T-helper 1 cell treated with Interleukin-12 subunit alpha and Interleukin-12 subunit beta and Interleukin-4 antibody, amounts not matched to agents 30 μg/mL and 1 μg/mL, for 36 hours (primary cell): ENCODE measurements around the gene ALDH3A1.

Experiments
- H3K27ac Mint-ChIP-seq: one replicate; pipeline ENCODE4 v1.8.0; 2021; ENCODE audit warnings: mild to moderate bottlenecking, mixed read lengths
- H3K27me3 Mint-ChIP-seq: one replicate; pipeline ENCODE4 v1.8.0; 2021; ENCODE audit warnings: low read depth, mixed read lengths
- H3K36me3 Mint-ChIP-seq: one replicate; pipeline ENCODE4 v1.8.0; 2021; ENCODE audit warnings: low read depth, mixed read lengths
- H3K4me1 Mint-ChIP-seq: one replicate; pipeline ENCODE4 v1.8.0; 2021; ENCODE audit warnings: low read depth, mixed read lengths
- H3K4me3 Mint-ChIP-seq: one replicate; pipeline ENCODE4 v1.8.0; 2021; ENCODE audit warnings: mild to moderate bottlenecking, moderate library complexity, mixed read lengths
- H3K9me3 Mint-ChIP-seq: one replicate; pipeline ENCODE4 v1.8.0; 2021; ENCODE audit warnings: mixed read lengths

ALDH3A1 gene

DNA sequence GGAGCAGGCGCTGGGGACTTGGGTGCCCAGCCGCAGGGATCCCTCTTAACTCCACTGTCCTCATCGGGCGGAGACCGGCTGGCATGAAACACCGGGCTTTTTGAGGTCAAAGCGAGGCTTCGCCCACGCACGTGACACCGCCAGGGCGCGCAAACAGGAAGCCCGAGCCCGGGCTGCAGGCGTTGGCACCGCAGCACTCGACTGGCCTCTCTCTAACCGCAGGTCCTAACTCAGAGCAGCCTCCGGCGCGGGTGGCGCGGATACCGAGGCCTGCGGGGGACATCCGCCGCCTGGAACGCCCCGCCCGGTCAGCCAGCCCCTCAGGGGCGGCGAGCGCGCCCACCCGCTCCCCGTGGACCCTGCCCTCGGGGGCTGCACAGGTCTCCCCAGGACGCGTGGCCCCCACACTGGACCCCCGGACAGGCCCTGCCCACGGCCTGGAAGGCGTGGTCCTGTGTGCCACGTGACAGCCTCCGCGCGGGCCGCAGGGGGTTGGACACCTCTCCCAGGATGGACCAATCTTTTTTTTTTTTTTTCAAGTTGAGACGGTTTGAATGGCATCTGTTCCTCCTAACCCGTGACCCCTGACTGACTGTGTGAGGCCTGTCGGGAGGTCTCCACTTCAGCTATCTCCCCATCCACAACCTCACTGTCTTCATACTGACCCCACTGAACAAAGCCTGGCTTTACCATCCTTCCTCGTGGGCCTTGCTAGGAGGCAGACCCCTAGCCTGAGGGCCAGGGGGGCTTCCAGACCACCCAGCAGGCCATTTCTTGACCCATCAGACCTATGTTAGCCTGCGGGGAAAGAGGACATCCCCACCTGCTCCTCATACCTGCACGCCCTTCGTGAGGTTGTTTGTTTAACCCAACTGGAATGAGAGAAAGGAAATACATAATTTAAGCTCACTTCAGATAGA lies 23.3 kb downstream of the ALDH3A1 start:
- Mint-ChIP-seq H3K9me3 (no peaks in the 10 kb centered on the region), H3K27me3 (peaks cover 15% of the 10 kb centered on the region), H3K4me1 (peaks cover 6% of the 10 kb centered on the region), H3K4me3 (no peak overlapping the region), H3K36me3 (no peaks in the 10 kb centered on the region), H3K27ac (no peak overlapping the region)

DNA sequence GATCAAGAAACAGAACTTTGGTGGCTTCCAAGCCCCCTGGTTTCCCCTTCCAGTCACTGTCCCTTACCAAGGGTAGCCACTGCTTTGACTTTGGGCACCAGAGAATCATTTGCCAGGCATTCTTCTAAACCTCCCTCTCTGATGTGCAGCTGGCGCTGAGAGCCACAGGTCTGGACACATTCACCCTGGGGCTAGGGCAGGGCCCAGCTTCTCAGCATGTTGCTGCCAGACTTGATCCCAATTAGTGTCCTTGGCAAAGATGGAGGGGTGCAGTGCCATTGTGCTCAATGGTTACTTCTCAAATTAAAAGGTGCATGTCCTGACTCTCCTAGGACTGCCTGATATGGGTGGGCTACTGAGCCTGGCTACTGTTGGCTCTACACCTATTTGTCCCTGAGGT lies 24.1 kb downstream of the ALDH3A1 start:
- Mint-ChIP-seq H3K9me3 (no peaks in the 10 kb centered on the region), H3K27ac (no peak overlapping the region), H3K4me3 (no peak overlapping the region), H3K27me3 (peaks cover 15% of the 10 kb centered on the region), H3K36me3 (no peaks in the 10 kb centered on the region), H3K4me1 (peaks cover 6% of the 10 kb centered on the region)

DNA sequence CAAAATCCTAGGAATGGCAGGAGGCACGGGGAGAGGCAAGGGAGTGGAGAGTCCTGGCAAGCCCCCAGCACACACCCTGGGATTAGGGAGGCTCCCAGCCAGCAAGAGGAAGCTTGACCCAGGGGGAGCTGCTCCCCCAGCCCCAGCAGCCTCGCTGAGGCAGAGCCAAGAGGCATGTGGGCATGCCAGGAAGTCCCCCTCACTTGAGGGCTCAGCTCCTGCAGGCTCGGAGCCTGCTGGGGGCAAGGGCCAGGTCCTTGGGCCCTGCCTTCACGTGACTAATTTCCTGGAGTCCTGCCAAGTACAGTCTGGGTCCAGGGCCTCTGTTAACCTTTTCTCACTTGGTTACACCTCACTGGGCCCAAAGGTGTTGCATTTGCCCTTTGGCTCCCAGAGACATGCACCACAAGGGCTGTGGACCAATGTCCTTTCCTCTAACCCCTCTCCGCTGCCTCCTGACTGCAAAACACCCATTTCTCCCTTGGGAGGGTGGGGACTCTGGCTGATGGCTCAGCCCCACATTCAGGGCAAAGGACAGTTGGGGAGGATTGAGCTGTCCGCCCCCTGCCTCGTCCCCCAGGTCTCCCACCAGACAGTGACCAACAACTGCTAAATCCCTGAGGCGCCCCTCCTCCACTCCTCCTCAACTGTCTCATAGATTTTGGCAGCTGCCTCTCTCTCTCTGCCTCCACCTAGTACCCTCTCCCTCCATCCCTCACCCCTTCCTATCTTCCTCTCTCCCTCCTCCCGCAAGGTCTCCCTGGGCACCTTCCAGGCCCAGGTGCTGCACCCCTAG lies 27.3 kb downstream of the ALDH3A1 start:
- Mint-ChIP-seq H3K36me3 (no peaks in the 10 kb centered on the region), H3K27me3 (peaks cover 15% of the 10 kb centered on the region), H3K9me3 (no peaks in the 10 kb centered on the region), H3K4me3 (no peak overlapping the region), H3K27ac (no peak overlapping the region), H3K4me1 (peaks cover 6% of the 10 kb centered on the region)

DNA sequence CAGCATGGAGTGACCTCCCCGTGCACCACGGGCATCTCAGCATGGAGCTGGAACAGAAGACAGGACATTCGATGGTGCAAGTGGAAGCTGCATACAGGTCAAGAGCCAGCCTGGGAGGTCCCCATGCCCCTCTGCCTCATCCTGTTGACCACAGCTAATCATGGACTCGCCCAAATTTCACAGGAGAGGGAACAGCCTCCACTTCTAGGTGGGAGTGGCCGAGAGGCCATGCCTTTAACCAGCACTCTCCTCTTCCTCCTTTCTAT lies 28.0 kb downstream of the ALDH3A1 start:
- Mint-ChIP-seq H3K9me3 (no peaks in the 10 kb centered on the region), H3K36me3 (no peaks in the 10 kb centered on the region), H3K4me3 (no peak overlapping the region), H3K27me3 (peaks cover 8% of the 10 kb centered on the region), H3K27ac (no peak overlapping the region), H3K4me1 (peaks cover 3% of the 10 kb centered on the region)

DNA sequence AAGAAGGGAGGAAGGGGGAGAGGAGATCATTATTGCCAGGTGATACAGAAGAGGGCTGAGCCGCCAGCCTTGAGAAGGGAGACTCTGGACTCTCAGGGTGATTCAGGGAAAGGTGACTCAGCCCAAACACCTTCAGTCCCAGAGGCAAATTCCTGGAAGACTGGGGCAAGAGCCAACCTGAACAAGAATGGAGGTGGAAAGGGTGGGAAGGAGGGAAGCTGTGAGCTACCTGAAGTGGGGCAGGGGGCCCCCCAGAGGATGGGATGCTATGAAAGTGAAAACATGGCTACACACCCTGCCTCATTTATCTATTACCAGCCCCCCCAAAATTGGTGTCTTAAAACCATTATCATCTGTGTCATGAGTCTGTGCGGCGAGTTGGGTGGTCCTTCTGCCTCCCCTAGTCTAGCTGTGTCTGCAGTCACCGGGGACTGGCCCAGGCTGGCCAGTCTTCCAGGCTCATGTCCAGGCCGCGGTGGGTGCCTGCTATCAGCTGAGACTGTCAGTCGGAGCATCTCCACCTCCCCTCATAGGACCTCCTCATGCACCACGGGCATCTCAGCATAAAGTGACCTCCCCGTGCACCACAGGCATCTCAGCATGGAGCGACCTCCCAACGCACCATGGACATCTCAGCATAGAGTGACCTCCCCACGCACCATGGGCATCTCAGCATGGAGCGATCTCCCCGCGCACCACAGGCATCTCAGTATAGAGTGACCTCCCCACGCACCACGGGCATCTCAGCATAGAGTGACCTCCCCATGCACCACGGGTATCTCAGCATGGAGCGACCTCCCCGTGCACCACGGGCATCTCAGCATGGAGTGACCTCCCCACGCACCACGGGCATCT lies 28.5 kb downstream of the ALDH3A1 start:
- no peak overlapping the region for H3K27ac Mint-ChIP-seq
- no peaks in the 10 kb centered on the region for H3K4me1 Mint-ChIP-seq
- no peak overlapping the region for H3K4me3 Mint-ChIP-seq
- H3K27me3 Mint-ChIP-seq, result peaks cover 6% of the 10 kb centered on the region
- H3K36me3 Mint-ChIP-seq, result no peaks in the 10 kb centered on the region
- H3K9me3 Mint-ChIP-seq, result no peaks in the 10 kb centered on the region

DNA sequence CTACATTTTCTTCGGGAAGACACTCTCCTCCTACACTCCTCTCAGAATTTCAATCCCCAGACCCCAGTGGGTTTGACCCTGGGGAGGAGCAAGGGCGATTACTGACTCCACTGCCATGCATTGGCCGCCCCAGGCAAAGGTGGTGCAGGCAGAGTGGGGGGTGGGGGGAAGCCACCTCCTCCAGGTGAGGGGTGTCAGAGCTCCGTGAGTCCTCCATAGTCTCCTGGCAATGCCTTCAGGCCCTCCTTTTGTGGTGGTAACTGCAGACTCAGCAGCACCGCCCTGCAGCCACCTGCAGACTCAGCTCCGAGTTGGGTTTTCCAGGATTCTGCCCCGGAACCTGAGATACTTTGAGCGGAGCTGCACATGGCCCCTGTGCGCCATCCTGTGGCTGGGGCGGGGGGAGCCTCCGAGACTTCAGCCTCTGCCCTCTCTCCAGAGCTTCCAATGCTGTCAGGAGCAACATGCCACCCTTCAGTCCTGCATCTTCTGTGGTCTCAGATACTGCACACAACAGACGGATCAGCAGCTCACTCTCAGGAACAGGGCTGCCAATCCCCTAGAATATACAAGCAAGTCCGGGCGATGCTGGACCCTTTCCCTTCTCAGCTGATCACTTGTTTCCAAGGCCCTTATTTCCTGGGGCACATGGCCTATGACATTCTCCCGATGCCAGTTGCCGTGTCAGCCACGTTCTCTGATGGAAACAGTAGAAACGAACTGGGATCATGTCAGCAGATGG lies 29.3 kb downstream of the ALDH3A1 start:
- no peaks in the 10 kb centered on the region for H3K4me1 Mint-ChIP-seq
- no peak overlapping the region for H3K27ac Mint-ChIP-seq
- no peak overlapping the region for H3K4me3 Mint-ChIP-seq
- H3K36me3 Mint-ChIP-seq, result no peaks in the 10 kb centered on the region
- H3K9me3 Mint-ChIP-seq, result no peaks in the 10 kb centered on the region
- peaks cover 3% of the 10 kb centered on the region for H3K27me3 Mint-ChIP-seq

DNA sequence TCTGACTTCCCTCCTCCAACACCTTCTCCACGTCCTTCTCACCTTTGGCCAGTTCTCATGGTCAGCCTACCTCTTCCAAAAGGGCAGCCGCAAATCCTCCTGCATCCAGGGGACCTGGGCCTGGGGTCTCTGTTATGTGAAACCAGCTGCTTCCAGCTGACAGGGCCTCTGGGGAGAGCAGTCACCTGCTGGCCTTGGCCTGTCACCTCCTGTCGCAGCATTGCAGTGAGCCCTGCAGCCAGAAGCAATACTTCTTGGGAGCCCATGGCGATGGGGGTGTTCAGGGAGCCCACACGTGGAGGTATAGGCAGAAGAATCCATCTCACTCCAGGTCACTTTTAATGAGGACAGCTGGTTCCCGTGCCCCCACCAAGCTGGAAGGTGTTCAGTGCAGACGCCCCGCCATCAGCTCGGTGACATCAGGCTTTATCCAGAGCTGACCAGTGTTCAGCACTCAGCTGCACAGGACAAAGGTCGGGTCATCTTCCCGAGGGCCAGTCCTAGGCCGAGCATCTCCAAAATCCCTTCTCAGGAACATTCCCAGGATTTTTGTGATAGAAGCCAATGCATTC lies 30.0 kb downstream of the ALDH3A1 start:
- Mint-ChIP-seq H3K4me1 (no peaks in the 10 kb centered on the region), H3K9me3 (no peaks in the 10 kb centered on the region)

DNA sequence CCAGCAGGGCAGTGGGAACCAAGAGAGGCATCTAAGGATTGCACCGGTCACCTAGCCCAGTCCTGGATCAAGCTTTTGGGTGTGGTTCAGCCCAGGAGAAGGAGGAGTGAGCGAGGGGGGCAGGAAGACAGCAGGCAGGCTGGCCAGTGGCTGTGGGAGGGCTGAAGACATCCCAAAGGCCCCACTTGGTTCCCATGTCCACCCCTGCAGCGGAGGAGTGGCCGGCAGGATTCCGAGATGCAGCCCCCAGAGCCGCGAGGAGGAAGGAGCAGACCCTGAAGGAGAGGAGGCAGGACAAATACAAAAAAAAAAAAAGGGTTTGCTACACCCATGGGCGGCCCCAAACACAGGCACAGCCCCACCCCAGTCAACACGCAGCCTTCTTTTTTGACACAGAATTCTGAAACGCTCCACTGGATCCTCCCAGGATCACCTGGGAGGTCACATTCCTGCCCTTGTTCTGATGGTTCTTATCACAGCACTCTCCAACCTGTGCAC lies 30.6 kb downstream of the ALDH3A1 start:
- Mint-ChIP-seq H3K36me3 (no peaks in the 10 kb centered on the region), H3K9me3 (no peaks in the 10 kb centered on the region), H3K4me1 (no peaks in the 10 kb centered on the region), H3K27ac (no peak overlapping the region), H3K4me3 (no peak overlapping the region), H3K27me3 (peaks cover 3% of the 10 kb centered on the region)

More for the DNA sequence above, 30.0 kb downstream of the ALDH3A1 start:
- Mint-ChIP-seq H3K36me3 (no peaks in the 10 kb centered on the region), H3K4me3 (no peak overlapping the region), H3K27me3 (peaks cover 3% of the 10 kb centered on the region), H3K27ac (peak overlapping the region; percentile 27)

DNA sequence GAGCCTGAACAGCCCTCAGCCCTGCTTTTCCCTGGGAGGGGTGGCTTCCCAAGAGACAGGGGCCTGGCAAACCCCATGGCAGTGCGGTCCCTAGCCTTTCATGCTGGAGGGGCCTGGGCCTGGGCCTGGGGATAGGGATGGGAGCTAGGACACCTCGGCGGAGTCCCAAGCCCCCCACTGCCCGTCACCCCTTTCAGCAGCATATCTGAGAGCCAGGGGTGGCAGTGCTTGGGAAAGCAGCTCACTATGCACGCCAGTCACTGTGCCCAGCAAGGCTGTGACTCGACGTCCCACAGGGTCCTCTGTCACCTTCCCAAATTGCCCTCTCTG lies 31.1 kb downstream of the ALDH3A1 start:
- H3K4me3 Mint-ChIP-seq, result no peak overlapping the region
- no peak overlapping the region for H3K27ac Mint-ChIP-seq
- H3K36me3 Mint-ChIP-seq, result no peaks in the 10 kb centered on the region
- no peaks in the 10 kb centered on the region for H3K9me3 Mint-ChIP-seq
- H3K4me1 Mint-ChIP-seq, result no peaks in the 10 kb centered on the region
- H3K27me3 Mint-ChIP-seq, result no peaks in the 10 kb centered on the region

DNA sequence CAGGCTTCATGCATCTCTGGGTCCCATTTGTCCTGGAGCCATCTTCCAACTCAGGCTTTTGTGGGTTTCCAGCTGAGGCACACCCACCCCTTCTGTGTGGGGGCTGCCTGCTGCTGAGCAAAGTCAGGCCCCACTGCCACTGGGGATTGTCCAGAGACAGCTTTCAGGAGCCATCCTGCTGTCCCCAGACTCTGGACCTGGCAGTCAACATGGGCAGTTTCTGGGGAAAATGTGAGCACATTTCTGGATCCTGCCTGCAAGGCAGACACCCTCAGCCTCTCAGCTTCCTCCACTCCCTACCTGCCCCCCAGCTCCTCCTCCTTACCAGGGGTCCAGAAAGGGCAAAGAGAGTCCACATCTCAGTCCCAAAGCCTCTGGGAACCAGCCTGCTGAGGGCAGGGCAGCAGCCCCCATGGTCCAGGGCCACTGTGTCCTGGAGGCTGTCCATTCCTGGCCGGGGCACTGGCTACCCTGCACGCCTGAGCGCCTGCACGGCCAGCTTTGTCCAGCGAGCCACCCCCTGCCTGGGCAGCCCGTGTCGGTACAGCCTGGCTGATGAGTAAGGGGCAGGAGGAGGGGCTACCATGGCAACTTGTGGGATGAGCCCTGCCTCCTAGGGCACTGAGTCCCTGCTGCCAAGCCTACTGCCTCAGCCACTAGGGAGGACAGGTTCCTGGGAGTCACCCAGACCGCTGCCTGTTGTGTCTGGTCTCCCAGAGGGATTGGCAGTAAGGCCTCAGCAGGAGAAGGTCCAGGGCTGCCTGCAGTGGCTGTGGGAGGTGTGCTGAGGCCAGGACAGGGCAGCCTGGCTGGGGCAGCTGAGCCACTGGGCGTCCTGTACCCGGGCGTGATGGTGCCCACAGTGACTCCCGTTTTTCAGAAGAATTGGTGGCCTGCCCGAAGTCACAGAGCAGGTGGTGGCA lies 31.7 kb downstream of the ALDH3A1 start, which contains the start of gene SLC47A2:
Gene SLC47A2, minus strand, starts transcription at position 477 of the 923 bp plus-strand sequence. Its CDS starts 29 bp downstream, at position 448.
- Mint-ChIP-seq H3K4me3 (no peak within 1 kb of the TSS), H3K27ac (no peak within 1 kb of the TSS), H3K4me1 (no peaks in the 10 kb centered on the region)

DNA sequence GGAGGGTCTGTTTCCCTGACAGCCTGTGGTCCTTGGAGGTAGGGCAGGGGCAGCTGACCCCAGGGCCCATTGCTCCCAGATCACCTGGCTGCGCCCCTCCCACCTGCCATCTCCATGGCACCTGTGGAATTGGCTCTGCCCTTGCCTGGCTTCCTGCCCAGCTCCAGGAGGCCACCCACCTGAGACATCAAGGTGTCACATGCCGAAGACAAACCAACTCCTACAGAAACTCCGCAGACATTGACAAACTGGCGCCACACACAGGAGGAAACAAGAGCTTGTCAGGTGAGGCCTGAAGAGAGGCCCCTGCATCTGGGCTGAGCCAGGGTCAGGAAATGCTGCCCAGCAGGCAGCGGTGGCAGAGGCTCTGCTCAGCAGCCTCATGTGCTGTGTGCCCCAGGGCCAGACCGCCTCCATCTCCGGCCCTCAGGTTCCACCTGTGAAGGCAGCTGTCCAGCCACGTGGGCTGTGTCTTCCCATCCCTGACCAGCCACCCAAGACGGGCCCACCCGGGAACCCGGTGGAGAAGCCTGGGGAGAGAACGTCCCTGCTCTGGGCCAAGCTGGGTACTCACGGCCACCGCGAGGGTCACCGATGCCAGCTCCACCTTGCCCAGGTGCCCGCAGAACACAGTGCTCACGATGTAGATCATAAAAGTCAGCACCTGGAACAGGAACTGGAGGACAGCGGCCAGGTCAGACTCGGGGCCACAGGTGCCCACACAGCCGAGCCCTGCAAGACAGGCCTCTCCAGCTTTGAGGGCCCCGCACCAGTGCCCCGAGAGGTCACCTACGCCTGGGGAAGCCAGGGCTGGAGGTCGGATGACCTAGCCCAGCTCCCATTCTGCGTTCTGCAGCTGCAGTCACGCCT lies 33.3 kb downstream of the ALDH3A1 start:
- no peaks in the 10 kb centered on the region for H3K4me1 Mint-ChIP-seq
- no peak overlapping the region for H3K27ac Mint-ChIP-seq
- no peaks in the 10 kb centered on the region for H3K9me3 Mint-ChIP-seq
- H3K27me3 Mint-ChIP-seq, result no peaks in the 10 kb centered on the region
- no peaks in the 10 kb centered on the region for H3K36me3 Mint-ChIP-seq
- H3K4me3 Mint-ChIP-seq, result no peak overlapping the region

More for the DNA sequence above, 31.7 kb downstream of the ALDH3A1 start, which contains the start of gene SLC47A2:
- Mint-ChIP-seq H3K36me3 (no peaks in the 10 kb centered on the region), H3K27me3 (no peaks in the 10 kb centered on the region), H3K9me3 (no peaks in the 10 kb centered on the region)

DNA sequence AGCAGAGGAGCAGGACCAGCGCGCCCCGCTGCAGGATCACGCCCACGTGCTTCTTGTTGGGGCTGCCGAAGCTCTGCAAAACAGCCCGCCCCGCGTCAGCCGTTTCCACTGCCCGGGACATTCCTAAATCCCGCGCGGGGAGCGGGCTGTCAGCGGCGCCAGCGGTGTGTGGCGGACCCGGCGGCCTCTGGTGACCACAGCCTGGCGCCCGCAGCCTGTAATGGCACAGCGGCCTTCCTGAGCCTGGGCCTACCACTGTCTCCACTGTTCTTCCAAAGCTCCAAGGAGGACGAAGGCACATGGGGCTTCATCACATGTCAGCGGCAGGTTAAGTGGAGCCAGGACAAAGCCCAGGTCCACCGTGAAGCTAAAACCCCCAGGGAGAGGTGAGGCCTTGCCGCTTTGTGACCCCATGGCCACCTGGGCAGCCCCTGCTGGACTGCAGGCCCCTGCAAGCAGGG lies 34.2 kb downstream of the ALDH3A1 start:
- H3K27me3 Mint-ChIP-seq, result no peaks in the 10 kb centered on the region
- H3K36me3 Mint-ChIP-seq, result no peaks in the 10 kb centered on the region
- no peak overlapping the region for H3K27ac Mint-ChIP-seq
- no peaks in the 10 kb centered on the region for H3K9me3 Mint-ChIP-seq
- H3K4me3 Mint-ChIP-seq, result no peak overlapping the region
- no peaks in the 10 kb centered on the region for H3K4me1 Mint-ChIP-seq
